Ectodermal cell (in vitro differentiated cells): ENCODE results near the gene MRPS9.

Experiments
- H3K27ac ChIP-seq: 2 replicates; pipeline ENCODE4 v1.7.0; 2013; ENCODE audit warnings: mild to moderate bottlenecking, low read depth, low read length; ENCODE audit not compliant: insufficient read depth, poor library complexity, severe bottlenecking
- H3K27me3 ChIP-seq: 2 replicates; pipeline ENCODE4 v1.7.0; 2013; ENCODE audit warnings: mild to moderate bottlenecking, low read length; ENCODE audit not compliant: insufficient read depth, control insufficient read depth, poor library complexity, severe bottlenecking
- H3K36me3 ChIP-seq: one replicate; pipeline ENCODE4 v1.7.0; 2013; ENCODE audit warnings: low read length; ENCODE audit not compliant: control insufficient read depth, insufficient read depth
- H3K4me1 ChIP-seq: one replicate; pipeline ENCODE4 v1.7.0; 2013; ENCODE audit warnings: low read length; ENCODE audit not compliant: control insufficient read depth, insufficient read depth
- H3K4me3 ChIP-seq: 2 replicates; pipeline ENCODE4 v1.7.0; 2013; ENCODE audit warnings: low read depth, low read length, control low read depth; ENCODE audit not compliant: insufficient read depth
- H3K9me3 ChIP-seq: 2 replicates; pipeline ENCODE4 v1.7.0; 2013; ENCODE audit warnings: mild to moderate bottlenecking, low read length, moderate library complexity; ENCODE audit not compliant: control insufficient read depth
- WGBS, 2 experiments: methylation state at CpG; one replicate each; pipeline ENCODE4 v1.1.7; 2013; ENCODE audit warnings: missing lambda C conversion rate in 2 of 2; 5-methylcytosine and 5-hydroxymethylcytosine counted together

MRPS9 gene

GRCh38 chr2:105100046-105100840 lies 62.4 kb downstream of the MRPS9 start:
- no peak overlapping the region for H3K27ac ChIP-seq
- no peaks in the 10 kb centered on the region for H3K9me3 ChIP-seq
- peaks cover 7% of the 10 kb centered on the region for H3K4me1 ChIP-seq
- no peaks in the 10 kb centered on the region for H3K27me3 ChIP-seq
- H3K4me3 ChIP-seq, result no peak overlapping the region
- 91% methylated on average over 8 to 9 of the region's 9 CpGs for WGBS, 2 experiments
- H3K36me3 ChIP-seq, result peaks cover 16% of the 10 kb centered on the region

GRCh38 chr2:105102001-105102400 lies 64.1 kb downstream of the MRPS9 start:
- no peak overlapping the region for H3K4me3 ChIP-seq
- WGBS, 2 experiments, result 94 to 96% methylated on average over 12 of the region's 12 CpGs
- no peaks in the 10 kb centered on the region for H3K27me3 ChIP-seq
- H3K27ac ChIP-seq, result no peak overlapping the region
- H3K4me1 ChIP-seq, result peaks cover 7% of the 10 kb centered on the region
- peaks cover 16% of the 10 kb centered on the region for H3K36me3 ChIP-seq
- no peaks in the 10 kb centered on the region for H3K9me3 ChIP-seq

DNA sequence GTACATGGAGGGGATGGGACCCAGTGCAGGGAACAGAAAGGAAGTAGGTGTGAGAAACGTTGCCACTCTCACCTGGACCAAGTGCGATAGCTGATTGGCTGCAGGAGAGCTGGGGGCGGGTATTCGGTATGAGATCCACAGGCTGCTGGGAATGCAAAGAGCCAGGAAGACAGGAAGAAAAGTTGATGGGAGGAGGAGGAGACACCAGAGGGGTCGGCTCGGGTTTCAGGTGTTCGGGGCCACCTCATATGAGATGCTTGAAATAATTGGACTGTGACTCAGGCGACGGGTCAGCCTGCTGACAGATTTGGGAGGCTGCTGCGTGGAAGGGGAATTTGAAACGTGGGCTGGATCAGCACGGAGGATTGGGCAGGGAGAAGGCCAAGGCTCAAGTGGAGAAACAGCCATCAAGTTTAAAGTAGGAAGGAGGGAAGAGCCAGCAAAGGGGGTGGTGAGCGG lies 65.1 kb downstream of the MRPS9 start:
- 39% methylated on average over 13 of the region's 13 CpGs for WGBS, 2 experiments
- H3K27me3 ChIP-seq, result no peaks in the 10 kb centered on the region
- no peaks in the 10 kb centered on the region for H3K9me3 ChIP-seq
- peaks cover 9% of the 10 kb centered on the region for H3K36me3 ChIP-seq
- peaks cover 7% of the 10 kb centered on the region for H3K4me1 ChIP-seq
- no peak overlapping the region for H3K27ac ChIP-seq
- no peak overlapping the region for H3K4me3 ChIP-seq

DNA sequence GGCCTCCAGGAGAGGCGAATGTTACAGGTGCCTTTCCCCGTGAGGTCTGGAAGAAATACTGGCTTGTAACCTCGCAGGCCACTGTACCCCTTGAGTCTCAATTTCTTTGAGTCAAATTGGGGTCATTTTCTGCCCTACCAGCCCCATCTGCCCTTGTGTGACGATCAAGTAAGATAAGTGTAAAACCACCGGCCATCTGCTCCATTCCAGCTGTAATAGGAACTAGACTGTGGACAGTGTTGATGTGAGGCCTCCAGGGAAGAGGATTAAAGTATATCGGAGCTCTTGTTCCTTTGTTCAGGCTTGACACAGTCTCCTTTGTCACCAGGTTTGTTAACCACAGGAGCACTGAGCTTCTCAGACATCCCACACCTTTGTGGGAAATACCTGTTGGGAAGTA lies 65.6 kb downstream of the MRPS9 start:
- WGBS, 2 experiments, result 92 to 93% methylated on average over 6 of the region's 6 CpGs
- peaks cover 7% of the 10 kb centered on the region for H3K4me1 ChIP-seq
- H3K4me3 ChIP-seq, result no peak overlapping the region
- H3K27me3 ChIP-seq, result no peaks in the 10 kb centered on the region
- H3K27ac ChIP-seq, result no peak overlapping the region
- no peaks in the 10 kb centered on the region for H3K9me3 ChIP-seq
- H3K36me3 ChIP-seq, result peaks cover 9% of the 10 kb centered on the region

DNA sequence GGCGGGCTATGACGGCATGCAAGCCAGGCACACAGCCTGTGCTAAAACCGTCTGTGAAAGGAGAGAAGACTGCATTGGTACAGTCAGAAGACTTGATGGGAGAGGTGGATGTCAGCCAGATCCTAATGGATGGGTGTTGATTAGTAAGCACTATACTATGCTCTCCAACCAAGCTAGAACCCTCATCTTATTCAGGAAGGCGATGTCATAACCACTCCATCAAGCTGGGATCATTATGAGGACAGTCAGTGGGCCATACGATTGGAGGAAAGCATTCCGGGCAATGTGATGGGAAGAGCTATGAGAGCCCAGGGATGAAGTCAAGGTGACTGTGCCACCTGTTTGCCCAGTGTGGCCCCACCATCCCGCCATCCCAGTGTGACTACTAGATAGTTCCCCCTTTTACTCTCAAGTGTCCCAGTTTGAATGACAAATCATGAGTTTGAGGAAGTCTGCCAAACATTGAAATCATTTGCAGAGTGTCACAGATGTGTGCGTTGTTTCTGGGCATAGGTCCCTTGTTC lies 66.4 kb downstream of the MRPS9 start:
- Histone ChIP-seq H3K4me3 (no peak overlapping the region), H3K36me3 (peaks cover 9% of the 10 kb centered on the region), H3K4me1 (peaks cover 7% of the 10 kb centered on the region), H3K9me3 (no peaks in the 10 kb centered on the region), H3K27me3 (no peaks in the 10 kb centered on the region), H3K27ac (no peak overlapping the region)
- WGBS, 2 experiments, result 95% methylated on average over 8 of the region's 8 CpGs

DNA sequence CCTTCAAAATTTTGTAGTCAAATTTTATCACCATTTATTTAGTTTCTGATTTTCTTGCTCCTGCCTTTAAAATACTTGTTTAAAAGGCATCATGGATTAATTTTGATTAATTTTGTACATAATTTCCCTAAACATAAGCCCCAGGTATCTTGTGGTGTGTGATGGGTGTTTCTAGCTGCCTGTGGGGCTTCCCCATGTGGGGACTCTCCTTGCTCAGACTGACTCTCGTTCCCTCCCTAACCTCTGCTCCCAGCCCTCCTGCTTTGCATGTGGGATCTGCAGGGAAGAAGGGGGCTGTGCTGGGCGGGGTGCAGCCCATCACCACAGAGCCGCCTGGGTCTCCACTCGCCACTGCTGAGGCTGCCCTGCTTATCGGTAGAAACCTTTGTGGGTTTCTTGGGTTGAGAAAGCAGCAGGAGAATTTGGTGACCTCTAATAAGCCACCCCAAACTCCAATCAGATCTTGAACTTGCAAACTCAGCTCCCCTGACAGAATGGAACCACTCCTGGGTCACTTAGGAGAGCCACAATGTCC lies 72.5 kb downstream of the MRPS9 start:
- Histone ChIP-seq H3K36me3 (no peaks in the 10 kb centered on the region), H3K27ac (no peak overlapping the region), H3K4me1 (no peaks in the 10 kb centered on the region), H3K27me3 (no peaks in the 10 kb centered on the region), H3K4me3 (no peak overlapping the region), H3K9me3 (no peaks in the 10 kb centered on the region)
- WGBS, 2 experiments, result 88 to 92% methylated on average over 4 to 5 of the region's 5 CpGs

GRCh38 chr2:105111365-105112150 lies 73.7 kb downstream of the MRPS9 start:
- Histone ChIP-seq H3K36me3 (no peaks in the 10 kb centered on the region), H3K9me3 (no peaks in the 10 kb centered on the region), H3K4me1 (no peaks in the 10 kb centered on the region), H3K27ac (no peak overlapping the region), H3K27me3 (no peaks in the 10 kb centered on the region), H3K4me3 (no peak overlapping the region)
- WGBS, 2 experiments, result 95% methylated on average over 15 of the region's 15 CpGs

- Histone ChIP-seq H3K9me3 (no peaks in the 10 kb centered on the region), H3K36me3 (no peaks in the 10 kb centered on the region), H3K4me1 (no peaks in the 10 kb centered on the region), H3K27ac (no peak overlapping the region), H3K27me3 (no peaks in the 10 kb centered on the region), H3K4me3 (no peak overlapping the region)
- WGBS, 2 experiments, result 77 to 81% methylated on average over 12 of the region's 12 CpGs
Observed at GRCh38 chr2:105112345-105112744, 74.5 kb downstream of the MRPS9 start.

- Histone ChIP-seq H3K36me3 (no peaks in the 10 kb centered on the region), H3K4me3 (no peak overlapping the region), H3K27me3 (no peaks in the 10 kb centered on the region), H3K27ac (no peak overlapping the region), H3K9me3 (no peaks in the 10 kb centered on the region), H3K4me1 (no peaks in the 10 kb centered on the region)
- 83 to 87% methylated on average over 4 of the region's 4 CpGs for WGBS, 2 experiments
Observed at GRCh38 chr2:105113616-105114291, 75.9 kb downstream of the MRPS9 start.
